Type B pancreatic cell (in vitro differentiated cells): ENCODE measurements around the gene GLI2. TPM values are rescaled to one million over a fixed set of nuclear protein-coding genes. Genes with fewer than 3 reads are reported as not detected.

Experiments used
- DNase-seq: peaks from one replicate; pipeline ENCODE4 v3.0.0; 2021; ENCODE audit warnings: mixed read lengths; ENCODE audit not compliant: unreplicated experiment; ENCODE audit errors: extremely low spot score
- H3K27ac Mint-ChIP-seq: 2 replicates; pipeline ENCODE4 v1.8.0; 2021; ENCODE audit warnings: mild to moderate bottlenecking, mixed read lengths
- H3K27me3 Mint-ChIP-seq: 2 replicates; pipeline ENCODE4 v1.8.0; 2021; ENCODE audit warnings: mixed read lengths
- H3K36me3 Mint-ChIP-seq: 2 replicates; pipeline ENCODE4 v1.8.0; 2021; ENCODE audit warnings: mixed read lengths
- H3K4me1 Mint-ChIP-seq: one replicate; pipeline ENCODE4 v1.8.0; 2021; ENCODE audit warnings: mixed read lengths; ENCODE audit not compliant: unreplicated experiment
- H3K4me3 Mint-ChIP-seq: 2 replicates; pipeline ENCODE4 v1.8.0; 2021; ENCODE audit warnings: mild to moderate bottlenecking, mixed read lengths
- H3K9me3 Mint-ChIP-seq: 2 replicates; pipeline ENCODE4 v1.8.0; 2021; ENCODE audit warnings: mixed read lengths
- CTCF ChIP-seq: fragments of 200-600 bp; sonication (generic); conservative IDR thresholded peaks from 2 replicates; pipeline ENCODE4 v1.5.0; 2021; ENCODE audit warnings: antibody characterized with exemption, mild to moderate bottlenecking
- total RNA-seq: library from RNA; stranded (reverse); gene quantifications from 2 replicates; pipeline ENCODE4 v1.2.1, GENCODE V29; 2021; ENCODE audit warnings: low replicate concordance

GLI2 gene
- total RNA-seq, 1 donor from 2014 or later: 28.6 TPM

- Mint-ChIP-seq H3K27ac (no peak overlapping the region), H3K4me1 (peaks cover 8% of the 10 kb centered on the region), H3K9me3 (no peaks in the 10 kb centered on the region), H3K27me3 (peaks cover 39% of the 10 kb centered on the region), H3K36me3 (no peaks in the 10 kb centered on the region), H3K4me3 (no peak overlapping the region)
- TF ChIP-seq CTCF: no peak
- DNase-seq: no peak
Observed at GRCh38 chr2:120703330-120703994, 32.2 kb upstream of the GLI2 start.

- Mint-ChIP-seq H3K9me3 (no peaks in the 10 kb centered on the region), H3K27ac (no peak overlapping the region), H3K27me3 (peaks cover 39% of the 10 kb centered on the region), H3K4me3 (no peak overlapping the region), H3K36me3 (no peaks in the 10 kb centered on the region), H3K4me1 (peaks cover 8% of the 10 kb centered on the region)
- TF ChIP-seq CTCF: no peak
- no peak for DNase-seq
Observed at GRCh38 chr2:120704696-120705095, 31.0 kb upstream of the GLI2 start.

- peaks cover 53% of the 10 kb centered on the region for H3K27me3 Mint-ChIP-seq
- H3K9me3 Mint-ChIP-seq: no peaks in the 10 kb centered on the region
- no peak for DNase-seq
- H3K27ac Mint-ChIP-seq: no peak overlapping the region
- peaks cover 4% of the 10 kb centered on the region for H3K4me1 Mint-ChIP-seq
- no peak overlapping the region for H3K4me3 Mint-ChIP-seq
- no peaks in the 10 kb centered on the region for H3K36me3 Mint-ChIP-seq
- TF ChIP-seq CTCF: no peak
Observed at GRCh38 chr2:120707816-120708215, 27.9 kb upstream of the GLI2 start.

GRCh38 chr2:120708944-120709607 is 26.6 kb upstream of the GLI2 start:
- no peak overlapping the region for H3K27ac Mint-ChIP-seq
- no peak for TF ChIP-seq CTCF
- H3K4me3 Mint-ChIP-seq: no peak overlapping the region
- H3K27me3 Mint-ChIP-seq: peaks cover 50% of the 10 kb centered on the region
- H3K9me3 Mint-ChIP-seq: no peaks in the 10 kb centered on the region
- H3K36me3 Mint-ChIP-seq: no peaks in the 10 kb centered on the region
- no peak for DNase-seq
- no peaks in the 10 kb centered on the region for H3K4me1 Mint-ChIP-seq

- H3K9me3 Mint-ChIP-seq: no peaks in the 10 kb centered on the region
- no peaks in the 10 kb centered on the region for H3K4me1 Mint-ChIP-seq
- no peak for DNase-seq
- H3K27ac Mint-ChIP-seq: no peak overlapping the region
- H3K27me3 Mint-ChIP-seq: peaks cover 51% of the 10 kb centered on the region
- H3K36me3 Mint-ChIP-seq: no peaks in the 10 kb centered on the region
- TF ChIP-seq CTCF: no peak
- no peak overlapping the region for H3K4me3 Mint-ChIP-seq
Observed at GRCh38 chr2:120709608-120710041, 26.0 kb upstream of the GLI2 start.
